ENCODE measurements around the gene TMPRSS13.

The TMPRSS13 gene

GRCh38 chr11:117855186-117855845 is 73.9 kb downstream of the TMPRSS13 start:
- Histone ChIP-seq H3K4me3 (ENCODE audit: severe bottlenecking) (no peak overlapping the region), H3K9me3 (ENCODE audit: severe bottlenecking) (peaks cover 2% of the 10 kb centered on the region), H3K27ac (ENCODE audit: poor library complexity, severe bottlenecking) (no peak overlapping the region), H3K36me3 (ENCODE audit: low read depth) (no peaks in the 10 kb centered on the region), H3K4me1 (ENCODE audit: insufficient read depth, poor library complexity, severe bottlenecking) (no peaks in the 10 kb centered on the region), H3K27me3 (ENCODE audit: insufficient read depth, poor library complexity, severe bottlenecking) (no peaks in the 10 kb centered on the region)
- peak; percentile 32 for DNase-seq (ENCODE audit: low spot score)
- no peak for TF ChIP-seq CTCF (IDR thresholded peaks at IDR 0.05; ENCODE audit: poor library complexity, severe bottlenecking)
- no peak for ATAC-seq (ENCODE audit: low read depth)

- TF ChIP-seq CTCF (IDR thresholded peaks at IDR 0.05; ENCODE audit: poor library complexity, severe bottlenecking), result no peak
- Histone ChIP-seq H3K36me3 (ENCODE audit: low read depth) (no peaks in the 10 kb centered on the region), H3K27ac (ENCODE audit: poor library complexity, severe bottlenecking) (no peak overlapping the region), H3K9me3 (ENCODE audit: severe bottlenecking) (peaks cover 2% of the 10 kb centered on the region), H3K27me3 (ENCODE audit: insufficient read depth, poor library complexity, severe bottlenecking) (no peaks in the 10 kb centered on the region), H3K4me3 (ENCODE audit: severe bottlenecking) (no peak overlapping the region), H3K4me1 (ENCODE audit: insufficient read depth, poor library complexity, severe bottlenecking) (no peaks in the 10 kb centered on the region)
- no peak for ATAC-seq (ENCODE audit: low read depth)
- no peak for DNase-seq (ENCODE audit: low spot score)
Measured at GRCh38 chr11:117852309-117852708, 76.9 kb downstream of the TMPRSS13 start.

GRCh38 chr11:117851852-117852251 is 77.3 kb downstream of the TMPRSS13 start:
- no peaks in the 10 kb centered on the region for H3K36me3 ChIP-seq (ENCODE audit: low read depth)
- ATAC-seq (ENCODE audit: low read depth) (no peak), DNase-seq (ENCODE audit: low spot score) (no peak)
- TF ChIP-seq CTCF (IDR thresholded peaks at IDR 0.05; ENCODE audit: poor library complexity, severe bottlenecking), result no peak
- H3K27me3 ChIP-seq (ENCODE audit: insufficient read depth, poor library complexity, severe bottlenecking), result no peaks in the 10 kb centered on the region
- peaks cover 2% of the 10 kb centered on the region for H3K9me3 ChIP-seq (ENCODE audit: severe bottlenecking)
- H3K4me3 ChIP-seq (ENCODE audit: severe bottlenecking), result no peak overlapping the region
- H3K4me1 ChIP-seq (ENCODE audit: insufficient read depth, poor library complexity, severe bottlenecking), result no peaks in the 10 kb centered on the region
- no peak overlapping the region for H3K27ac ChIP-seq (ENCODE audit: poor library complexity, severe bottlenecking)

GRCh38 chr11:117851106-117851505 is 78.1 kb downstream of the TMPRSS13 start:
- Histone ChIP-seq H3K9me3 (ENCODE audit: severe bottlenecking) (peaks cover 2% of the 10 kb centered on the region), H3K27ac (ENCODE audit: poor library complexity, severe bottlenecking) (no peak overlapping the region), H3K36me3 (ENCODE audit: low read depth) (no peaks in the 10 kb centered on the region), H3K27me3 (ENCODE audit: insufficient read depth, poor library complexity, severe bottlenecking) (no peaks in the 10 kb centered on the region), H3K4me3 (ENCODE audit: severe bottlenecking) (no peak overlapping the region), H3K4me1 (ENCODE audit: insufficient read depth, poor library complexity, severe bottlenecking) (no peaks in the 10 kb centered on the region)
- ATAC-seq (ENCODE audit: low read depth), result no peak
- no peak for DNase-seq (ENCODE audit: low spot score)
- no peak for TF ChIP-seq CTCF (IDR thresholded peaks at IDR 0.05; ENCODE audit: poor library complexity, severe bottlenecking)

Data from RWPE2 (cell line).